HTR-8/SVneo (cell line): Measurements from ENCODE around the gene C2CD2.
A peak's percentile ranks its signal among the peaks of the same experiment; 100 is the strongest.

Experiments used
- DNase-seq: peaks from one replicate; pipeline ENCODE4 v3.0.0; 2011; ENCODE audit warnings: low spot score, mixed read lengths; ENCODE audit not compliant: insufficient read length
- FAIRE-seq: peaks from 2 replicates; lab custom pipeline; 2011; peaks lifted over from hg19 to GRCh38; lab: Jason Lieb, UNC

C2CD2 gene

GRCh38 chr21:41918561-41919358 is 35.1 kb downstream of the C2CD2 start:
- peak; percentile 89 for FAIRE-seq

GRCh38 chr21:41917531-41917930 is 36.3 kb downstream of the C2CD2 start:
- DNase-seq, result no peak
- FAIRE-seq, result no peak

More at GRCh38 chr21:41918561-41919358, 35.1 kb downstream of the C2CD2 start:
- no peak for DNase-seq

GRCh38 chr21:41916888-41917433 is 36.9 kb downstream of the C2CD2 start:
- DNase-seq (no peak), FAIRE-seq (no peak)

GRCh38 chr21:41914965-41915364 is 38.9 kb downstream of the C2CD2 start:
- no peak for FAIRE-seq
- no peak for DNase-seq

- DNase-seq (no peak), FAIRE-seq (no peak)
Observed at GRCh38 chr21:41914358-41914757, 39.5 kb downstream of the C2CD2 start.

GRCh38 chr21:41913230-41913629 is 40.6 kb downstream of the C2CD2 start:
- FAIRE-seq, result no peak

GRCh38 chr21:41908829-41909228 is 45.0 kb downstream of the C2CD2 start:
- no peak for FAIRE-seq

More at GRCh38 chr21:41913230-41913629, 40.6 kb downstream of the C2CD2 start:
- no peak for DNase-seq

GRCh38 chr21:41907496-41908258 is 46.1 kb downstream of the C2CD2 start:
- no peak for FAIRE-seq
- DNase-seq, result no peak

More at GRCh38 chr21:41908829-41909228, 45.0 kb downstream of the C2CD2 start:
- DNase-seq, result no peak

GRCh38 chr21:41906770-41907169 is 47.0 kb downstream of the C2CD2 start:
- FAIRE-seq (no peak), DNase-seq (no peak)

- FAIRE-seq (no peak), DNase-seq (no peak)
Observed at GRCh38 chr21:41903559-41904351, 50.1 kb downstream of the C2CD2 start.

GRCh38 chr21:41902946-41903345 is 50.9 kb downstream of the C2CD2 start:
- DNase-seq (no peak), FAIRE-seq (no peak)

GRCh38 chr21:41901782-41902181 is 52.0 kb downstream of the C2CD2 start:
- DNase-seq, result no peak
- no peak for FAIRE-seq

GRCh38 chr21:41901099-41901498 is 52.7 kb downstream of the C2CD2 start:
- FAIRE-seq (no peak), DNase-seq (no peak)

GRCh38 chr21:41900401-41900800 is 53.4 kb downstream of the C2CD2 start:
- DNase-seq (no peak), FAIRE-seq (no peak)

- DNase-seq (no peak), FAIRE-seq (no peak)
Observed at GRCh38 chr21:41899426-41900202, 54.2 kb downstream of the C2CD2 start.

GRCh38 chr21:41898998-41899397 is 54.8 kb downstream of the C2CD2 start:
- FAIRE-seq, result no peak

GRCh38 chr21:41897700-41898099 is 56.1 kb downstream of the C2CD2 start:
- DNase-seq (no peak), FAIRE-seq (no peak)

More at GRCh38 chr21:41898998-41899397, 54.8 kb downstream of the C2CD2 start:
- no peak for DNase-seq

GRCh38 chr21:41897047-41897669 is 56.7 kb downstream of the C2CD2 start:
- no peak for FAIRE-seq
- DNase-seq, result no peak
